H9 (cell line): ENCODE measurements around the gene KNSTRN. TPM values are rescaled to one million over a fixed set of nuclear protein-coding genes. Genes with fewer than 3 reads are reported as not detected.
A peak's percentile ranks its signal among the peaks of the same experiment; 100 is the strongest.

Source experiments
- DNase-seq: peaks from one replicate; pipeline ENCODE4 v3.0.0-alpha.2; 2017
- H2AFZ ChIP-seq: one replicate; pipeline ENCODE4 v1.6.1; 2013; ENCODE audit warnings: mild to moderate bottlenecking, low read length, control low read depth, moderate library complexity
- H2AK5ac ChIP-seq: 2 replicates; pipeline ENCODE4 v1.6.1; 2013; ENCODE audit warnings: low read length, control low read depth, mixed read lengths; ENCODE audit not compliant: insufficient read length
- H2BK120ac ChIP-seq: one replicate; pipeline ENCODE4 v1.6.1; 2013; ENCODE audit warnings: low read depth, mild to moderate bottlenecking, low read length, control low read depth, inconsistent platforms; ENCODE audit not compliant: poor library complexity, severe bottlenecking
- H2BK12ac ChIP-seq: 2 replicates; pipeline ENCODE4 v1.6.1; 2013; ENCODE audit warnings: low read length, control low read depth, mixed read lengths, low read depth; ENCODE audit not compliant: insufficient read length
- H2BK15ac ChIP-seq: 2 replicates; pipeline ENCODE4 v1.6.1; 2013; ENCODE audit warnings: low read depth, low read length, control low read depth
- H2BK20ac ChIP-seq: one replicate; pipeline ENCODE4 v1.6.1; 2013; ENCODE audit warnings: low read depth, mild to moderate bottlenecking, low read length, control low read depth, inconsistent platforms; ENCODE audit not compliant: poor library complexity, severe bottlenecking
- H2BK5ac ChIP-seq: 2 replicates; pipeline ENCODE4 v1.6.1; 2013; ENCODE audit warnings: low read length, control low read depth, mixed read lengths; ENCODE audit not compliant: insufficient read length
- H3K14ac ChIP-seq: 2 replicates; pipeline ENCODE4 v1.6.1; 2013; ENCODE audit warnings: low read length, control low read depth; ENCODE audit not compliant: insufficient read depth
- H3K18ac ChIP-seq: 2 replicates; pipeline ENCODE4 v1.6.1; 2013; ENCODE audit warnings: low read depth, mild to moderate bottlenecking, mixed read lengths, low read length, control low read depth; ENCODE audit not compliant: insufficient read length
- H3K23ac ChIP-seq: 2 replicates; pipeline ENCODE4 v1.6.1; 2013; ENCODE audit warnings: low read length, control low read depth, mixed read lengths, low read depth; ENCODE audit not compliant: insufficient read length
- H3K23me2 ChIP-seq: 2 replicates; pipeline ENCODE4 v1.6.1; 2013; ENCODE audit warnings: low read depth, mild to moderate bottlenecking, mixed read lengths, low read length, control low read depth; ENCODE audit not compliant: insufficient read length, poor library complexity, severe bottlenecking
- H3K27ac ChIP-seq: 2 replicates; pipeline ENCODE4 v1.5.1; 2013; ENCODE audit warnings: low read length, control low read depth, mixed read lengths, low read depth; ENCODE audit not compliant: insufficient read length
- H3K27me3 ChIP-seq: 2 replicates; pipeline ENCODE4 v1.6.1; 2013; ENCODE audit warnings: low read length, control low read depth, inconsistent platforms; ENCODE audit not compliant: insufficient read depth
- H3K4ac ChIP-seq: 2 replicates; pipeline ENCODE4 v1.6.1; 2013; ENCODE audit warnings: low read depth, mild to moderate bottlenecking, control low read depth, inconsistent platforms, low read length, moderate library complexity
- H3K4me1 ChIP-seq: 2 replicates; pipeline ENCODE4 v1.6.1; 2013; ENCODE audit warnings: low read length, control low read depth, inconsistent platforms; ENCODE audit not compliant: insufficient read depth
- H3K4me2 ChIP-seq: 2 replicates; pipeline ENCODE4 v1.6.1; 2013; ENCODE audit warnings: low read length, control low read depth, mixed read lengths; ENCODE audit not compliant: insufficient read length, insufficient read depth
- H3K56ac ChIP-seq: 2 replicates; pipeline ENCODE4 v1.6.1; 2013; ENCODE audit warnings: low read depth, mild to moderate bottlenecking, mixed read lengths, low read length, control low read depth; ENCODE audit not compliant: insufficient read length
- H3K79me1 ChIP-seq: 2 replicates; pipeline ENCODE4 v1.6.1; 2013; ENCODE audit warnings: low read depth, mild to moderate bottlenecking, moderate library complexity, low read length, control low read depth, inconsistent platforms; ENCODE audit not compliant: insufficient read depth, poor library complexity, severe bottlenecking
- H3K79me2 ChIP-seq: 2 replicates; pipeline ENCODE4 v1.6.1; 2013; ENCODE audit warnings: low read length, control low read depth, inconsistent platforms; ENCODE audit not compliant: insufficient read depth
- H3K9ac ChIP-seq: 2 replicates; pipeline ENCODE4 v1.6.1; 2013; ENCODE audit warnings: low read length, control low read depth, mixed read lengths; ENCODE audit not compliant: insufficient read length; ENCODE audit errors: extremely low read depth
- H3K9me3 ChIP-seq: one replicate; pipeline ENCODE4 v1.6.1; 2013; ENCODE audit warnings: low read depth, low read length, inconsistent platforms; ENCODE audit not compliant: control insufficient read depth
- H3T11ph ChIP-seq: one replicate; pipeline ENCODE4 v1.6.1; 2013; ENCODE audit warnings: mild to moderate bottlenecking, low read length, control low read depth, inconsistent platforms
- H4K20me1 ChIP-seq: one replicate; pipeline ENCODE4 v1.6.1; 2013; ENCODE audit not compliant: control insufficient read depth, insufficient read length, insufficient read depth
- H4K5ac ChIP-seq: 2 replicates; pipeline ENCODE4 v1.6.1; 2013; ENCODE audit warnings: low read depth, mild to moderate bottlenecking, mixed read lengths, low read length, control low read depth; ENCODE audit not compliant: insufficient read length
- H4K8ac ChIP-seq: replicated peaks from 2 replicates; pipeline ENCODE4 v1.6.1; 2013; ENCODE audit warnings: low read length, control low read depth, mixed read lengths, low read depth; ENCODE audit not compliant: insufficient read length
- H4K91ac ChIP-seq: 2 replicates; pipeline ENCODE4 v1.6.1; 2013; ENCODE audit warnings: low read depth, mild to moderate bottlenecking, moderate library complexity, mixed read lengths, low read length, control low read depth; ENCODE audit not compliant: insufficient read length
- H3K27ac Mint-ChIP-seq, 3 experiments: 2 replicates in 2 of 3; 3 replicates in 1 of 3; pipeline ENCODE4 v1.8.0; 2020 to 2021; ENCODE audit warnings: mixed read lengths in 3 of 3, mild to moderate bottlenecking in 1 of 3, moderate library complexity in 1 of 3
- H3K27me3 Mint-ChIP-seq: 2 replicates; pipeline ENCODE4 v1.8.0; 2021; ENCODE audit warnings: low read depth, mild to moderate bottlenecking, moderate library complexity, mixed read lengths
- H3K36me3 Mint-ChIP-seq, 3 experiments: 2 replicates in 2 of 3; 3 replicates in 1 of 3; pipeline ENCODE4 v1.8.0; 2020 to 2021; ENCODE audit warnings: low read depth in 3 of 3, mixed read lengths in 3 of 3; ENCODE audit not compliant: insufficient read depth in 1 of 3
- H3K4me1 Mint-ChIP-seq, 2 experiments: 2 replicates each; pipeline ENCODE4 v1.8.0; 2020; ENCODE audit warnings: mixed read lengths in 2 of 2
- H3K4me3 Mint-ChIP-seq, 2 experiments: 2 replicates in 1 of 2; 3 replicates in 1 of 2; pipeline ENCODE4 v1.8.0; 2020 to 2021; ENCODE audit warnings: mild to moderate bottlenecking in 2 of 2, mixed read lengths in 2 of 2, moderate library complexity in 1 of 2
- H3K9me3 Mint-ChIP-seq, 2 experiments: 2 replicates in 1 of 2; 3 replicates in 1 of 2; pipeline ENCODE4 v1.8.0; 2020; ENCODE audit warnings: mild to moderate bottlenecking in 2 of 2, mixed read lengths in 2 of 2, moderate library complexity in 1 of 2
- CTCF ChIP-seq: fragments of 200-600 bp; sonication (generic); conservative IDR thresholded peaks from 3 replicates; pipeline ENCODE4 v1.8.0; 2021; ENCODE audit warnings: antibody characterized with exemption, mild to moderate bottlenecking
- WGBS: extraction: QIAGEN DNeasy Blood & Tissue Kit; methylation state at CpG from one replicate; pipeline ENCODE4 v1.1.7; 2013; ENCODE audit warnings: missing lambda C conversion rate, low lambda C conversion rate, mixed read lengths; ENCODE audit not compliant: insufficient read length; ENCODE audit errors: extremely low coverage; 5-methylcytosine and 5-hydroxymethylcytosine counted together
- total RNA-seq: library from RNA; stranded (reverse); gene quantifications from 2 replicates; pipeline ENCODE4 v1.2.1, GENCODE V29; 2021

Gene KNSTRN
- total RNA-seq, 1 experiment from 2014 or later, result 53.9 TPM

- Histone ChIP-seq H2AK5ac (no peak overlapping the region), H3T11ph (no peak overlapping the region), H3K27ac (no peak overlapping the region)
Observed at GRCh38 chr15:40338041-40338657, 44.4 kb upstream of the KNSTRN start.

More at GRCh38 chr15:40338041-40338657, 44.4 kb upstream of the KNSTRN start:
- H3K4me1 ChIP-seq, result no peaks in the 10 kb centered on the region
- peak overlapping the region in 1 of 3 experiments; percentile 46; a peak in 1 of 7 replicates for H3K27ac Mint-ChIP-seq
- no peak overlapping the region for H2BK20ac ChIP-seq
- H3K23me2 ChIP-seq, result no peaks in the 10 kb centered on the region
- peak; percentile 89 for DNase-seq
- H3K79me2 ChIP-seq, result no peaks in the 10 kb centered on the region
- no peaks in the 10 kb centered on the region for H3K27me3 ChIP-seq
- H2BK120ac ChIP-seq, result no peak overlapping the region
- H3K9me3 ChIP-seq, result no peaks in the 10 kb centered on the region
- no peaks in the 10 kb centered on the region for H4K20me1 ChIP-seq
- no peak overlapping the region for H2AFZ ChIP-seq
- H3K4ac ChIP-seq, result no peak overlapping the region
- no peak overlapping the region for H3K18ac ChIP-seq
- H2BK15ac ChIP-seq, result no peak overlapping the region
- no peak overlapping the region for H2BK12ac ChIP-seq
- no peak overlapping the region for H4K91ac ChIP-seq
- TF ChIP-seq CTCF, result peak; percentile 95
- H3K27me3 Mint-ChIP-seq, result peaks cover 10% of the 10 kb centered on the region
- no peak overlapping the region for H3K9ac ChIP-seq
- no CpG with 5 or more reads among the region's 11 CpGs for WGBS
- no peaks in the 10 kb centered on the region for H3K79me1 ChIP-seq
- no peak overlapping the region for H3K14ac ChIP-seq
- no peak overlapping the region for H3K56ac ChIP-seq
- no peaks in the 10 kb centered on the region for H3K36me3 Mint-ChIP-seq
- H4K8ac ChIP-seq, result no peak overlapping the region
- no peak overlapping the region; a peak in 1 of 5 replicates for H3K4me3 Mint-ChIP-seq
- H2BK5ac ChIP-seq, result no peak overlapping the region
- no peaks in the 10 kb centered on the region for H3K9me3 Mint-ChIP-seq
- H3K23ac ChIP-seq, result no peak overlapping the region
- H3K4me2 ChIP-seq, result no peak overlapping the region
- no peak overlapping the region for H4K5ac ChIP-seq
- peaks cover 21 to 44% of the 10 kb centered on the region in 2 experiments for H3K4me1 Mint-ChIP-seq
